SK-N-SH (cell line): ENCODE data around the gene CAST. TPM values are rescaled to one million over a fixed set of nuclear protein-coding genes. Genes with fewer than 3 reads are reported as not detected.

ENCODE experiments used
- CTCF ChIA-PET: fragments of 300-600, 350-600 bp; formaldehyde crosslinking; extraction: SDS; loops from one replicate; lab custom pipeline; 2021; lab: Yijun Ruan, JAX
- POLR2A ChIA-PET: fragments of 350-600 bp; sonication (Branson Sonifier 250); formaldehyde crosslinking; extraction: SDS; loops from one replicate; lab custom pipeline; 2020; ENCODE audit warnings: antibody characterized with exemption, inconsistent platforms; lab: Yijun Ruan, JAX
- DNase-seq: peaks from one replicate; pipeline ENCODE4 v3.0.0; 2012
- H2AFZ ChIP-seq: fragments of 200-600 bp; sonication (generic); 2 replicates; pipeline ENCODE4 v1.8.1; 2016; ENCODE audit warnings: antibody characterized with exemption, mild to moderate bottlenecking, low read depth
- H3F3A ChIP-seq: fragments of 200-600 bp; sonication (generic); replicated peaks from 2 replicates; pipeline ENCODE3; 2016; ENCODE audit warnings: antibody characterized with exemption, mild to moderate bottlenecking; ENCODE audit not compliant: insufficient read depth
- H3K27ac ChIP-seq, 2 experiments: fragments of 200-500 bp in 1 of 2; fragments of 200-600 bp in 1 of 2; sonication (Bioruptor generic) in 1 of 2; sonication (generic), shearing (Covaris generic) in 1 of 2; 2 replicates each; pipeline versions ENCODE4 v1.5.1 to v1.6.1; 2014 to 2016; ENCODE audit warnings: low read depth in 2 of 2, inconsistent platforms in 1 of 2, low read length in 1 of 2, mild to moderate bottlenecking in 1 of 2, mixed read lengths in 1 of 2
- H3K27me3 ChIP-seq: fragments of 200-600 bp; sonication (generic), shearing (Covaris generic); 2 replicates; pipeline ENCODE4 v1.6.1; 2016; ENCODE audit warnings: mixed run types; ENCODE audit not compliant: insufficient read depth
- H3K36me3 ChIP-seq, 2 experiments: fragments of 200-500 bp in 1 of 2; fragments of 200-600 bp in 1 of 2; sonication (Bioruptor generic) in 1 of 2; sonication (generic) in 1 of 2; replicated peaks in 1 of 2; 2 replicates each; pipeline versions ENCODE3 to v1.5.1; 2014 to 2016; ENCODE audit warnings: low read length in 1 of 2, mild to moderate bottlenecking in 1 of 2; ENCODE audit not compliant: insufficient read depth in 2 of 2, control insufficient read depth in 1 of 2
- H3K4me1 ChIP-seq, 2 experiments: fragments of 200-500 bp in 1 of 2; fragments of 200-600 bp in 1 of 2; sonication (Bioruptor generic) in 1 of 2; sonication (generic), shearing (Covaris generic) in 1 of 2; 2 replicates each; pipeline versions ENCODE4 v1.5.1 to v1.6.1; 2014 to 2016; ENCODE audit warnings: low read depth in 1 of 2, low read length in 1 of 2, mixed run types in 1 of 2; ENCODE audit not compliant: insufficient read depth in 2 of 2, control insufficient read depth in 1 of 2
- H3K4me2 ChIP-seq: fragments of 200-600 bp; sonication (generic), shearing (Covaris generic); 2 replicates; pipeline ENCODE4 v1.6.1; 2017; ENCODE audit warnings: mixed run types
- H3K4me3 ChIP-seq, 2 experiments: fragments of 200-500 bp in 1 of 2; fragments of 200-600 bp in 1 of 2; sonication (Bioruptor generic) in 1 of 2; sonication (generic), shearing (Covaris generic) in 1 of 2; 2 replicates each; pipeline versions ENCODE4 v1.5.1 to v1.8.1; 2014 to 2016; ENCODE audit warnings: low read depth in 2 of 2, inconsistent platforms in 1 of 2, low read length in 1 of 2, mild to moderate bottlenecking in 1 of 2, mixed read lengths in 1 of 2, moderate library complexity in 1 of 2
- H3K79me2 ChIP-seq: fragments of 200-600 bp; sonication (generic); 2 replicates; pipeline ENCODE4 v1.8.1; 2017; ENCODE audit warnings: mild to moderate bottlenecking; ENCODE audit not compliant: insufficient read depth
- H3K9ac ChIP-seq: fragments of 200-600 bp; sonication (generic); 2 replicates; pipeline ENCODE4 v1.6.1; 2017; ENCODE audit warnings: mixed run types
- H3K9me2 ChIP-seq: fragments of 200-600 bp; sonication (generic); 2 replicates; pipeline ENCODE4 v1.6.1; 2017; ENCODE audit warnings: mixed run types
- H3K9me3 ChIP-seq: fragments of 200-600 bp; sonication (generic); 2 replicates; pipeline ENCODE4 v1.6.1; 2017; ENCODE audit warnings: mixed run types, mild to moderate bottlenecking, moderate library complexity
- H4K20me1 ChIP-seq: fragments of 200-600 bp; sonication (generic); 2 replicates; pipeline ENCODE4 v1.6.1; 2017; ENCODE audit warnings: mild to moderate bottlenecking, mixed run types; ENCODE audit not compliant: insufficient read depth
- EP300 ChIP-seq, 2 experiments: IDR thresholded peaks; 2 replicates each; pipeline versions ENCODE4 v1.4.0 to v1.6.1; 2012; ENCODE audit warnings: borderline replicate concordance in 1 of 2, low read depth in 1 of 2, low read length in 1 of 2
- FOXJ3 ChIP-seq: sonication (generic); formaldehyde crosslinking; IDR thresholded peaks from 2 replicates; pipeline ENCODE4 v1.5.1; 2020; ENCODE audit warnings: mild to moderate bottlenecking, missing genetic modification reagents
- GATA2 ChIP-seq: sonication (generic); formaldehyde crosslinking; IDR thresholded peaks from 2 replicates; pipeline ENCODE4 v1.5.0; 2020; ENCODE audit warnings: mild to moderate bottlenecking, missing genetic modification reagents
- MXI1 ChIP-seq: IDR thresholded peaks from 2 replicates; pipeline ENCODE4 v1.6.1; 2012; ENCODE audit warnings: mild to moderate bottlenecking, low read depth, low read length, improper control_type of control experiment
- NFIC ChIP-seq: IDR thresholded peaks from 2 replicates; pipeline ENCODE4 v1.4.0; 2012; ENCODE audit warnings: borderline replicate concordance
- PBX3 ChIP-seq: IDR thresholded peaks from 2 replicates; pipeline ENCODE4; 2012
- RCOR1 ChIP-seq: fragments of 150-350 bp; IDR thresholded peaks from 2 replicates; pipeline ENCODE4 v1.6.1; 2017; ENCODE audit warnings: antibody characterized with exemption, low read length
- USF1 ChIP-seq: IDR thresholded peaks from 2 replicates; pipeline ENCODE4 v1.4.0; 2012; ENCODE audit warnings: low read depth, borderline replicate concordance
- ZBTB33 ChIP-seq: IDR thresholded peaks from 2 replicates; pipeline ENCODE4 v1.4.0; 2012; ENCODE audit warnings: low read depth, borderline replicate concordance
- WGBS: methylation state at CpG from one replicate; pipeline ENCODE4 v1.1.6; 2017; ENCODE audit warnings: low lambda C conversion rate; 5-methylcytosine and 5-hydroxymethylcytosine counted together
- polyA plus RNA-seq, 3 experiments: library from polyadenylated mRNA; depleted of rRNA; stranded (reverse); fragments of >200 nt; gene quantifications; 2 replicates each; pipeline ENCODE4 v1.2.3, GENCODE V29; 2012

Gene CAST
- polyA plus RNA-seq, 1 of the 3 experiments (the other 2 are of a cell fraction) = 82.9 TPM

GRCh38 chr5:96751203-96752169 lies 89.3 kb downstream of the CAST start:
- 83% methylated on average over 6 of the region's 6 CpGs for WGBS
- no peak overlapping the region for H3K27ac ChIP-seq

More at GRCh38 chr5:96751203-96752169, 89.3 kb downstream of the CAST start:
- Histone ChIP-seq H3F3A (peaks cover 40% of the 10 kb centered on the region), H3K4me2 (no peak overlapping the region), H3K4me3 (no peak overlapping the region), H3K27me3 (no peaks in the 10 kb centered on the region), H2AFZ (no peak overlapping the region), H3K9me3 (no peaks in the 10 kb centered on the region), H3K4me1 (peaks cover 0 to 10% of the 10 kb centered on the region in 2 experiments; a peak in 2 of 4 replicates), H3K9me2 (no peaks in the 10 kb centered on the region), H4K20me1 (no peaks in the 10 kb centered on the region), H3K36me3 (peaks cover 78 to 87% of the 10 kb centered on the region in 2 experiments), H3K9ac (no peak overlapping the region), H3K79me2 (0 out of 2 replicates have a peak, but pooled peaks cover 6% of the 10 kb centered on the region)
- CTCF ChIA-PET = interaction anchor here (0.7 to 4.5 kb wide), 61 partner anchors 9 to 782 kb away, joined by 3 to 118 read pairs (median 5); partner anchors contain the start of genes CAST, ERAP1, LIX1 and LNPEP
- DNase-seq = no peak
- TF ChIP-seq PBX3 (no peak), EP300 (IDR thresholded peaks at IDR 0.05; ENCODE audit: borderline replicate concordance in 1 of 2, low read depth in 1 of 2, low read length in 1 of 2) (no peak), NFIC (no peak), FOXJ3 (no peak), GATA2 (CRISPR knock-in tag) (no peak), ZBTB33 (no peak), USF1 (no peak), MXI1 (no peak), RCOR1 (no peak)
- POLR2A ChIA-PET = interaction anchor here (0.9 to 1.3 kb wide), 2 partner anchors 11 to 56 kb away, joined by 3 read pairs; no protein-coding TSS in a partner anchor
